Measurements from ENCODE around the gene SPATA25.
A peak's percentile ranks its signal among the peaks of the same experiment; 100 is the strongest.
"Not testable (repeated sequence)": the region's sequence is repeated elsewhere in the genome, so short reads cannot be mapped to it uniquely, and the experiment has no call there.

Gene SPATA25

GRCh38 chr20:45887346-45887715, at the start of gene SPATA25:
Gene SPATA25, minus strand, starts transcription at chr20:45887622. Its CDS starts 32 bp downstream, at chr20:45887590.
- no peak for DNase-seq

- peak in 1 of 56 donors; percentile 34 for DNase-seq
Observed at GRCh38 chr20:45935416-45936046, 48.1 kb upstream of the SPATA25 start.

GRCh38 chr20:45934586-45935415, 47.4 kb upstream of the SPATA25 start, which contains the start of gene PCIF1:
Gene PCIF1, plus strand, starts transcription at chr20:45934683. Its CDS starts 4,317 bp downstream, at chr20:45939000.
- DNase-seq: peak; percentile 68 to 98 (median 95)

GRCh38 chr20:45934046-45934585, 46.7 kb upstream of the SPATA25 start:
- DNase-seq: peak in 35 of 56 donors; percentile 56 to 92 (median 82)

- peak; percentile 19 to 80 (median 54) for DNase-seq
Observed at GRCh38 chr20:45933266-45934045, 46.0 kb upstream of the SPATA25 start.

GRCh38 chr20:45931680-45932079, 44.3 kb upstream of the SPATA25 start:
- not testable (repeated sequence) for DNase-seq

GRCh38 chr20:45927071-45927878, 39.9 kb upstream of the SPATA25 start:
- no peak for DNase-seq

GRCh38 chr20:45926731-45927070, 39.3 kb upstream of the SPATA25 start:
- DNase-seq: no peak

- DNase-seq: no peak
Observed at GRCh38 chr20:45925821-45926506, 38.5 kb upstream of the SPATA25 start.

GRCh38 chr20:45924391-45925261, 37.2 kb upstream of the SPATA25 start:
- no peak for DNase-seq

GRCh38 chr20:45921337-45922189, 34.1 kb upstream of the SPATA25 start:
- no peak for DNase-seq

GRCh38 chr20:45920462-45921336, 33.3 kb upstream of the SPATA25 start:
- DNase-seq: no peak

- no peak for DNase-seq
Observed at GRCh38 chr20:45919542-45920399, 32.3 kb upstream of the SPATA25 start.

GRCh38 chr20:45918779-45919537, 31.5 kb upstream of the SPATA25 start:
- DNase-seq: no peak

GRCh38 chr20:45918182-45918737, 30.8 kb upstream of the SPATA25 start:
- DNase-seq: no peak

Measured in nucleus accumbens (tissue), 56 donors.